Right kidney (tissue), 1 donor: Measurements from ENCODE around the gene ACP3.
"Not testable (repeated sequence)": the region's sequence is repeated elsewhere in the genome, so short reads cannot be mapped to it uniquely, and the experiment has no call there.

Experiments
- DNase-seq: peaks from one replicate; pipeline ENCODE4 v3.0.0-alpha.2; 2016

The ACP3 gene

GRCh38 chr3:132356568-132356967 is 39.4 kb downstream of the ACP3 start:
- no peak for DNase-seq

DNA sequence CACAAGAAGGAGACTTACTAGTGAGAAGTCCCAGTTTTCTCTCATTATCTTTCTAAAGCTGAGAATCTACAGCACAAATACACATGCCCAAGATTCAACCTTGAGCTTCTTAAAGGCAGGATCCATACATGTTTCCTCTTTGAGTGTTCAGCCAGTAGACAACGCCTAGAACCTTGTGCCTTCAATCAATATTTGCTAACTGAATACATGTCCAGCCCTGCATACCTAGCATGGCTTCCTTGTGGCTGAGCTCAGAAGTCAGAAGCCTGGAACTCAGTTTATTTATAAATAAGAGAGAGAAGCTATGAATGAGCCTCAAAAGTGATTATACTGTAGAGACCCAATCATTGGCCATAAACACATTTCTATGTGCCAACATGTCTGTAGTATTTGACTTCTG is 43.5 kb downstream of the ACP3 start:
- DNase-seq: no peak

DNA sequence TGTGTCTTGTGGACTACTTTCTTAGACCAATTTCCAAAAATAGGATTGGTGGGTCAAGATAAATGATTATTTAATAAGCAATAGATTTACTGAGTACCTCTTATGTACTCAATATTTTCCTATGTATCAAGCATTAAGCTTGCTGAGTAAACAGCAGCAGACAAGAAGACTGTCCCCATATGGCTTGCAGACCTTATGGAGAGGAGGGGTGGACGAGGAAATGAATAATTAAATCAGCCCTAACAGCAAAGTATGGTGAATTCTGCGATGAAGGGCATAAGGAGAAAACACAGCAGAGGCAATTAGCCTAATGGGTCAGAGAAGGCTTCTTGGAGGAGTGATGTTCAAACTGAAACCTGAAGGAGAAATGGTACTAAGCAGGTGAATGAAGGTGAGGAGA is 45.1 kb downstream of the ACP3 start:
- no peak for DNase-seq

- no peak for DNase-seq
Observed at GRCh38 chr3:132368515-132368914, 51.3 kb downstream of the ACP3 start.

DNA sequence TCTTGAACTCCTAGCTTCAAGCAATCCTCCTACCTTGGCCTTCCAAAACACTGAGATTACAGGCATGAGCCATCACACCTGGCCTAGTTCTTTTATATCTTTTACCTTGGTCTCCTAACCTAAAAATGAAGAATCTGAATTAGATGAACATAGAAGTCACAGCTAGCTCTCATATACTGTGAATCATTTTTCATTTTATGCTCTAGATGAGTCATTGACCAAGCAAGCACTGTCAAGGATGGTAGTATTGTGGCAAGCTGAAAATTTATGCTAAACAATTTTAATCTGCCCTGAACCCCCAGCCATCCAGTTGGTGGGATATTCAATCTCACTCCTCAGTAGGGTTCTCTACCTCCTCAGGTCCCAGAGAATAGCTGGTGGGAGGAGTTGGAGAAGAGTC is 51.8 kb downstream of the ACP3 start:
- DNase-seq: no peak

- DNase-seq: not testable (repeated sequence)
Observed at GRCh38 chr3:132376945-132377354, 59.7 kb downstream of the ACP3 start.

DNA sequence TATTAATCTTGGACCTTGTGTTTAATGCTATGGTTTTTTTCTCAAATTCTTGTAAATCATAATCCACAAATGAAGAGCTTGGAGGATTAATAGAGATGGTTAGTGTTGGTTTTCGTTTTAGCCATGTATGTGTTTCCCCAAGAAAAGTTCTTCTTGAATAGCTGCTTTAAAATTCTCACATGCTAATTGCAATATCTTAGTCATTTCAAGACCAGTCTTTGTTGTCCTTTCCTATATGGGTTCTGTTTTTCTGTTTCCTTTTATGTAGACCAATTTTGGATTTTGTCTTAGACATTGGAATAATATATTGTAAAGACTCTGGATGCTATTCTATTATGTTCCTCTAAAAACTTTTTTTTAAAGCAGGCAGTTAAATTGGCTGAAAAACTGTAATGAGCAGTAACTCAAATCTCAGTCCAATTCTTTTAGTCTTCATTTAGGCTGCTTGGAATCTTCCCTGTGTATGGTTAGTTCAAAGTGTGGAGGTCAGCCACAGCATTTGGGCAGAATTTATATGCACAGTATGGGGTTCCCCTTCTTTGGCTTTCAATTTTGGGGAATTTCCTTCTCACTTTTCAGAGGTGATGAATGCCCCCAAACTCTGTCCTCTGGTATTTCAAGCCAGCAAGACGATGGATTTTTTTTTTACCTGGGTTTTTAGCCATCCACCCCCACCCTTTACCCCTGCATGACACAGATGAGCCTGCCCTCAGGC is 61.0 kb downstream of the ACP3 start:
- DNase-seq: no peak

DNA sequence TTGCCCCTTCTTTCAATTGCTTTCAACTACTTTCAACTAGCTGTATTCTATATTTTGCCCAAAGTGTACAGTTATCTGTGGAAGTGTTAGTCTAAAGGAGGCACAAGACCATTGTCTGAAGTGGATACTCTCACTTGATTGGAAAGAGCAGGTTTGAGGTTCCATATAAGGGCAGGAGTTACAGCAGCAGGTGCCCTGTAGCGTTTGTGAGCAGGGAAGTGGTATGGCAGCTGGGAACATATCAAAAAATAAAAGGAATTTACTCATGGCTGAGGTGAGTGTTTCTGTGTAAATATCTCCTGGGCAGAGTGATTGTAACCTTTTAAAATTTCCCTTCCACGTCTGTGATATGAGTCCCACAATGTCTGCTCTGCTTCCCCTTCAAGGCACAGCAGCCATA is 61.6 kb downstream of the ACP3 start:
- DNase-seq: no peak

- no peak for DNase-seq
Observed at GRCh38 chr3:132380920-132381319, 63.7 kb downstream of the ACP3 start.

- no peak for DNase-seq
Observed at GRCh38 chr3:132381348-132381944, 64.2 kb downstream of the ACP3 start.

DNA sequence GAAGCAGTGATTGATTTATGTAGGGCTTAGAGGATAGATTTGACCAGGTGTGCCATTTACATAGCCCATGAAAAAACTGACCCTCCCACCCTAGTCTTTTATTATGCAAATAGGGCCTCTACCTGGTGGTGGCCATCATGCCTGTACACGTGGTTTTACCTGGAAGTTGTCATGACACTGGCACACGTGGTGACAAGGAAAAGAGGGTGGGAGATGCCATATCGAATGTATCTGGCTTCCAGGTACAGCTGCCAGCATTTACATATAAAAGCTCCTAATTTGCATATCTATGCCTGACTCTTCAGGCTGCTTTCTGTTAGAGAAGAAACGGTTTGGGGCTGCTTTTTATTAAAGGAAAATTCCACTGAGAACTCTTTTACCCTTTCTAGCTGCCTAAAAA is 65.1 kb downstream of the ACP3 start:
- DNase-seq: no peak

- DNase-seq: no peak
Observed at GRCh38 chr3:132382688-132383194, 65.5 kb downstream of the ACP3 start.

DNA sequence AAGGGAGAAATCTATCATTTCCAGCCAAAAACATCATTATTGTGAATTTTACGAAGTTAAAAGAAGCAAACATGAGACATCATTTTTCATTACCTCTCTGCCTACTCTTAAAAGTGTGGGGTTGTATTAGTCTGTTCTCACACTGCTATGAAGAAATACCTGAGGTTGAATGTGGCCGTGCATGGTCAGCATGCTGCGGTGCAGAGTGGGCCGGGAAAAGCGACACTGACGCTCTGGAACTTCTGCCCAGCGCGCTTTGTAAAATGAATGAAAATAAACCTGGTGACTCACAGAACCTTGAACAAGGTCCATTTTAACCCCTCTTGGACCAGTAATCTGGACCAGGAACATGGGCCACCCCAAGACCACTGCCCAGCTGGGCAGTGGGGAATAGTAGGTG is 69.1 kb downstream of the ACP3 start:
- DNase-seq: no peak

- not testable (repeated sequence) for DNase-seq
Observed at GRCh38 chr3:132392675-132393074, 75.5 kb downstream of the ACP3 start.

DNA sequence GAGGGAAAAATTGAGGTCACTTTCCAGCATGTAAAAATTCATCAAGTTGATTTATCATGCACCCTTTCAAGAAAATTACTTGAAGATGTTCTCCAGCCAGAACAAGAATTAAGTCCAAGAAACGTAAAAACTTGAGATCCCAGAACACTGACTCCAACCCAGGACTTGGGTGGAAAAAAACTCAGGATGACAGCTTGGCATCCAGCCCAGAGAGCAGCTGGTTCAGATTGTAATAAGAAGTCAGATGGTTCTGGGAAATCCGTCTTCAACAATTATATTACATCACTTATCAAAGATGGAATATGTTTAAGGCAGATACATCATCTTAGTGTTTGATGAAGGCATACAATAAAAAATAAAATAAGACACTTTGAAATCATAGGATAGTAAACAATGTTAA is 77.1 kb downstream of the ACP3 start:
- DNase-seq: no peak

- DNase-seq: no peak
Observed at GRCh38 chr3:132395126-132395525, 77.9 kb downstream of the ACP3 start.

DNA sequence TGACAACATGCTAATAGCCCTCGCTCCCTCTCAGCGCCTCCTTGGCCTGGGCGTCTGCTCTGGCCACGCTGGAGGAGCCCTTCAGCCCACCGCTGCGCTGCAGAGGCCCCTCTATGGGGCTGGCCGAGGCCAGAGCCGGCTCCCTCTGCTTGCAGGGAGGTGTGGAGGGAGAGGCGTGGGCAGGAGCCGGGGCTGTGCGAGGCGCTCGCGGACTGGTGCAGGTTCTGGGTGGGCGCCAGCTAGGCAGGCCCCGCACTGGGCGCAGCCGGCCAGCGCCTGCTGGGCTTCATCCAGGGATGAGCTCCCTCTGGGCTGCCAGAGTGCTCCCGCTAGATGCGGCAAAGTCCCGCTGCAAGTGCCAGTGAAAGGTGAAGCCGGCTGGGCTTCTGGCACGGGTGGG is 79.0 kb downstream of the ACP3 start:
- no peak for DNase-seq

DNA sequence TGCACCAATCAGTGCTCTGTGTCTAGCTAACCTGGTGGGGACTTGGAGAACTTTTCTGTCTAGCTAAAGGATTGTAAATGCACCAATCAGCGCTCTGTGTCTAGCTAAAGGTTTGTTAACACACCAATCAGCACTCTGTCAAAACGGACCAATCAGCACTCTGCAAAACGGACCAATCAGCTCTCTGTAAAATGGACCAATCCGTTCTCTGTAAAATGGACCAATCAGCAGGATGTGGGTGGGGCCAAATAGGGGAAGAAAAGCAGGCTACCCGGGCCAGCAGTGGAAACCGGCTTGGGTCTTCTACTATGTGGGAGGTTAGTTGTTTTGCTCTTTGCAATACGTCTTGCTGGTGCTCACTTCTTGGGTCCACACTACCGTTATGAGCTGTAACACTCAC is 79.6 kb downstream of the ACP3 start:
- DNase-seq: not testable (repeated sequence)

DNA sequence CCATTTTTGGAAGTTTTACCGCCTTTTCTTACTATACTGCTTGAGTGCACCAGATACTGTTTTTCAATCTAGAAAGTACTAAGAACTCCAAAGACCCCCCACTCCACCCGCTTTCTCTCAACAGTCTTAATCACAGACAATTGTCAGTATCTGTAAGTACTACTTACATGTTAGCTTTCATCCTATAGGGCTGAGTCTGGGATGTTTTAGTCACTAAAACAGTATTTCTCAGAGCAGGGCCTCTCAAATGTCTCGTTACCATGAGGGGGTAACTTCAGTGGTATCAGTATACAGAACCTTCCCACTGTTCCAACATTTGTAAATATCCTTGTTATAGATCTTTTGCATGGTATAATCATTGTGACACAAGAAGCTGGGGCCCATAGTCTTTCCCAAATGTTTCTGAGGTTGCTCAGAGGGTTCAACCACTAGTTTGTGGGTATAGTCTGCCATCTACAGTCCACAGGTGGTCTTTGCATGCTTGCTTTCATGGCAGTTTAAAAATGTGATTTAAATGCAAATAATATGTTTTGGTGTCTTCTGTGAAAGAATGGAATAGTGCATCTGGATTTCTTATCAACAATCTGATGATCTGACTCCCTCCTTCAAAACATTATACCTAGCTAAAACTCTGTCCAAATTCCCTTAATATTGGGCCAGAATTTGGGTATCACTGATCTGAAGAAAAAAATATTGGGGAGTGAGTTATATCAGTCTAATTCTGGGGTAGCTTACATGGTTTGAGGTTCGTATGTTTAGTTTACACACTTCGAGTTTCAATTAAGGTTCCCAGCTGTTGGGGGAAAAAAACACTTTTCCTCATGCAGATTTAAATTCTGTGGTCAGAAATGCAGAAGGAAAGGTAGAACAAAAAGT is 82.1 kb downstream of the ACP3 start:
- DNase-seq: no peak

- no peak for DNase-seq
Observed at GRCh38 chr3:132401255-132401654, 84.0 kb downstream of the ACP3 start.

- no peak for DNase-seq
Observed at GRCh38 chr3:132404276-132404675, 87.1 kb downstream of the ACP3 start.

GRCh38 chr3:132405188-132405587 is 88.0 kb downstream of the ACP3 start:
- no peak for DNase-seq

- DNase-seq: no peak
Observed at GRCh38 chr3:132405609-132406299, 88.5 kb downstream of the ACP3 start.
